Sigmoid colon (tissue), 4 donors: ENCODE results near the gene ESR1.

ENCODE experiments used
- CTCF ChIP-seq, 4 experiments: fragments of 450-650 bp in 3 of 4; fragments of 200-600 bp in 1 of 4; IDR thresholded peaks; one replicate each; pipeline ENCODE4 v1.5.1; 2016 to 2019; ENCODE audit warnings: antibody characterized with exemption in 4 of 4, mild to moderate bottlenecking in 3 of 4, moderate library complexity in 2 of 4
- POLR2A ChIP-seq, 2 donors: fragments of 450-650 bp; IDR thresholded peaks; one replicate each; pipeline ENCODE4 v1.6.1; 2016; ENCODE audit warnings: antibody characterized with exemption in 2 of 2, mild to moderate bottlenecking in 2 of 2, moderate library complexity in 2 of 2
- POLR2AphosphoS5 ChIP-seq, 4 donors: sonication (generic); formaldehyde crosslinking; IDR thresholded peaks; one replicate each; pipeline ENCODE4 v1.6.1; 2017; ENCODE audit warnings: antibody characterized with exemption in 4 of 4

- TF ChIP-seq CTCF (IDR thresholded peaks at IDR 0.05): no peak
- TF ChIP-seq POLR2A (IDR thresholded peaks at IDR 0.05): no peak
- peak in 1 of 4 donors; percentile 9 for TF ChIP-seq POLR2AphosphoS5 (IDR thresholded peaks at IDR 0.05)
Measured at GRCh38 chr6:152096863-152097496, 289.5 kb downstream of the ESR1 start.
